H1 (cell line): ENCODE data around the gene ACTRT1. TPM values are rescaled to one million over a fixed set of nuclear protein-coding genes. Genes with fewer than 3 reads are reported as not detected.

Experiments used
- CTCF ChIA-PET: fragments of 300-600 bp; sonication (Branson Sonifier 250); formaldehyde crosslinking; loops from one replicate; lab custom pipeline; 2021; ENCODE audit not compliant: partially characterized antibody; lab: Charles Lee
- POLR2A ChIA-PET: fragments of 300-600 bp; sonication (Branson Sonifier 250); formaldehyde crosslinking; loops from one replicate; lab custom pipeline; 2021; ENCODE audit warnings: inconsistent platforms; ENCODE audit not compliant: partially characterized antibody; lab: Charles Lee
- DNase-seq, 2 experiments: peaks; one replicate each; pipeline versions ENCODE4 v3.0.0 to v3.0.0-alpha.2; 2010 to 2022; ENCODE audit warnings: low spot score in 2 of 2, low read depth in 1 of 2, mixed read lengths in 1 of 2
- FAIRE-seq: peaks from 2 replicates; lab custom pipeline; 2011; peaks lifted over from hg19 to GRCh38; lab: Jason Lieb, UNC
- H2AFZ ChIP-seq: 2 replicates; pipeline ENCODE4 v1.8.1; 2012; ENCODE audit warnings: low read length, inconsistent platforms
- H2AK5ac ChIP-seq: 2 replicates; pipeline ENCODE4 v1.6.1; 2013; ENCODE audit warnings: low read depth, low read length
- H2BK120ac ChIP-seq: replicated peaks from 2 replicates; pipeline ENCODE3; 2013; ENCODE audit warnings: low read depth, low read length, inconsistent platforms
- H2BK12ac ChIP-seq: 2 replicates; pipeline ENCODE4 v1.6.1; 2013; ENCODE audit warnings: low read depth, low read length
- H2BK15ac ChIP-seq: 2 replicates; pipeline ENCODE4 v1.6.1; 2013; ENCODE audit warnings: low read length
- H2BK20ac ChIP-seq: 2 replicates; pipeline ENCODE4 v1.6.1; 2013; ENCODE audit warnings: low read length
- H2BK5ac ChIP-seq: 2 replicates; pipeline ENCODE4 v1.6.1; 2013; ENCODE audit warnings: low read depth, low read length
- H3K14ac ChIP-seq: 2 replicates; pipeline ENCODE4 v1.6.1; 2013; ENCODE audit warnings: inconsistent platforms; ENCODE audit not compliant: insufficient read length
- H3K18ac ChIP-seq: 2 replicates; pipeline ENCODE4 v1.6.1; 2013; ENCODE audit warnings: low read length; ENCODE audit errors: extremely low read depth
- H3K23ac ChIP-seq: 2 replicates; pipeline ENCODE4 v1.6.1; 2013; ENCODE audit warnings: inconsistent platforms; ENCODE audit not compliant: insufficient read length
- H3K23me2 ChIP-seq: 2 replicates; pipeline ENCODE4 v1.6.1; 2013; ENCODE audit warnings: low read depth, low read length
- H3K27ac ChIP-seq: 2 replicates; pipeline ENCODE4 v1.6.1; 2011; ENCODE audit warnings: low read depth, low read length, inconsistent platforms
- H3K27me3 ChIP-seq, 4 experiments: replicated peaks in 1 of 4; 1 replicate in 1 of 4; 2 replicates in 3 of 4; pipeline versions ENCODE4 v1.6.1 to v1.8.1; 2011 to 2013; ENCODE audit warnings: low read length in 3 of 4, mild to moderate bottlenecking in 3 of 4, inconsistent platforms in 2 of 4, mixed read lengths in 2 of 4, moderate library complexity in 1 of 4; ENCODE audit not compliant: control insufficient read depth in 3 of 4, insufficient read depth in 3 of 4; ENCODE audit errors: extremely low read depth in 1 of 4
- H3K36me3 ChIP-seq, 4 experiments: 2 replicates each; pipeline versions ENCODE4 v1.6.1 to v1.8.1; 2011 to 2013; ENCODE audit warnings: mild to moderate bottlenecking in 4 of 4, low read length in 3 of 4, moderate library complexity in 2 of 4, control low read depth in 1 of 4, inconsistent platforms in 1 of 4; ENCODE audit not compliant: insufficient read depth in 4 of 4, control insufficient read depth in 2 of 4
- H3K4ac ChIP-seq: replicated peaks from 2 replicates; pipeline ENCODE3; 2013; ENCODE audit warnings: low read length, low read depth, mixed read lengths, inconsistent platforms; ENCODE audit not compliant: insufficient read length
- H3K4me1 ChIP-seq, 4 experiments: replicated peaks in 1 of 4; 1 replicate in 1 of 4; 2 replicates in 3 of 4; pipeline versions ENCODE4 v1.6.1 to v1.8.1; 2011 to 2013; ENCODE audit warnings: low read length in 3 of 4, inconsistent platforms in 2 of 4, mixed read lengths in 1 of 4; ENCODE audit not compliant: insufficient read depth in 4 of 4, control insufficient read depth in 3 of 4
- H3K4me2 ChIP-seq, 2 experiments: 2 replicates each; pipeline versions ENCODE4 v1.6.1 to v1.8.1; 2011 to 2013; ENCODE audit warnings: low read depth in 2 of 2, low read length in 2 of 2, control low read depth in 1 of 2, inconsistent platforms in 1 of 2, mild to moderate bottlenecking in 1 of 2; ENCODE audit not compliant: insufficient read depth in 1 of 2
- H3K4me3 ChIP-seq, 4 experiments: fragments of 200-600, 300-600 bp in 1 of 4; sonication (generic), shearing (Covaris generic), sonication (Bioruptor Twin) in 1 of 4; 2 replicates each; pipeline versions ENCODE4 v1.5.1 to v1.8.1; 2011 to 2016; ENCODE audit warnings: low read length in 4 of 4, low read depth in 3 of 4, control low read depth in 2 of 4, inconsistent platforms in 2 of 4, mild to moderate bottlenecking in 2 of 4, mixed read lengths in 1 of 4, moderate library complexity in 1 of 4; ENCODE audit not compliant: insufficient read depth in 2 of 4; ENCODE audit errors: extremely low read depth in 1 of 4
- H3K56ac ChIP-seq: replicated peaks from 2 replicates; pipeline ENCODE3; 2013; ENCODE audit warnings: low read depth, mild to moderate bottlenecking, mixed read lengths, low read length, inconsistent platforms; ENCODE audit not compliant: insufficient read length
- H3K79me1 ChIP-seq: 2 replicates; pipeline ENCODE4 v1.6.1; 2013; ENCODE audit warnings: low read depth, low read length, control low read depth
- H3K79me2 ChIP-seq, 2 experiments: 2 replicates each; pipeline versions ENCODE4 v1.6.1 to v1.8.1; 2012 to 2013; ENCODE audit warnings: low read length in 2 of 2, mild to moderate bottlenecking in 2 of 2, inconsistent platforms in 1 of 2; ENCODE audit not compliant: insufficient read depth in 2 of 2, control insufficient read depth in 1 of 2
- H3K9ac ChIP-seq, 4 experiments: replicated peaks in 1 of 4; 1 replicate in 1 of 4; 2 replicates in 3 of 4; pipeline versions ENCODE4 v1.6.1 to v1.8.1; 2011 to 2013; ENCODE audit warnings: low read depth in 3 of 4, low read length in 3 of 4, control low read depth in 2 of 4, mild to moderate bottlenecking in 2 of 4, moderate library complexity in 2 of 4, inconsistent platforms in 1 of 4; ENCODE audit errors: extremely low read depth in 1 of 4
- H3K9me3 ChIP-seq, 2 experiments: 2 replicates each; pipeline versions ENCODE4 v1.6.1 to v1.8.1; 2012 to 2013; ENCODE audit warnings: mild to moderate bottlenecking in 2 of 2, moderate library complexity in 2 of 2, control low read depth in 1 of 2, inconsistent platforms in 1 of 2, low read depth in 1 of 2, low read length in 1 of 2, mixed read lengths in 1 of 2; ENCODE audit not compliant: insufficient read depth in 2 of 2
- H4K20me1 ChIP-seq, 2 experiments: replicated peaks in 1 of 2; 2 replicates each; pipeline versions ENCODE3 to v1.8.1; 2011 to 2013; ENCODE audit warnings: inconsistent platforms in 2 of 2, low read length in 2 of 2, mild to moderate bottlenecking in 1 of 2; ENCODE audit not compliant: insufficient read depth in 2 of 2, control insufficient read depth in 1 of 2
- H4K5ac ChIP-seq: 2 replicates; pipeline ENCODE4 v1.6.1; 2013; ENCODE audit warnings: low read length, low read depth, mixed read lengths, inconsistent platforms; ENCODE audit not compliant: insufficient read length
- H4K8ac ChIP-seq: 2 replicates; pipeline ENCODE4 v1.8.0; 2013; ENCODE audit warnings: mild to moderate bottlenecking, moderate library complexity, low read length, inconsistent platforms; ENCODE audit not compliant: insufficient read depth; ENCODE audit errors: extremely low read depth
- H4K91ac ChIP-seq: replicated peaks from 2 replicates; pipeline ENCODE3; 2013; ENCODE audit warnings: low read length, mixed read lengths, inconsistent platforms; ENCODE audit not compliant: insufficient read length
- BACH1 ChIP-seq: IDR thresholded peaks from 2 replicates; pipeline ENCODE4 v1.6.1; 2012; ENCODE audit warnings: low read length, improper control_type of control experiment
- CBX8 ChIP-seq: fragments of 300-800, 300-1000 bp; sonication (generic); IDR thresholded peaks from 2 replicates; pipeline ENCODE4 v1.7.1; 2016; ENCODE audit warnings: low read depth, low read length, borderline replicate concordance
- SIN3A ChIP-seq, 2 experiments: IDR thresholded peaks in 1 of 2; conservative IDR thresholded peaks in 1 of 2; 2 replicates each; pipeline ENCODE4 v1.6.1; 2011 to 2012; ENCODE audit warnings: low read length in 2 of 2, improper control_type of control experiment in 1 of 2, low read depth in 1 of 2, mild to moderate bottlenecking in 1 of 2
- SIRT6 ChIP-seq: IDR thresholded peaks from one replicate; pipeline ENCODE4 v1.7.1; 2012; ENCODE audit warnings: low read length, inconsistent platforms
- SUZ12 ChIP-seq: fragments of 200-600 bp; sonication (generic); IDR thresholded peaks from 2 replicates; pipeline ENCODE4 v1.6.1; 2012; ENCODE audit warnings: mild to moderate bottlenecking, inconsistent platforms, low read length, moderate library complexity, mixed read lengths
- whole genome bisulfite sequencing, 2 experiments: shearing (Covaris generic) in 1 of 2; methylation state at CpG; one replicate each; pipeline versions ENCODE4 v1.1.6 to v1.1.7; 2013 to 2015; ENCODE audit warnings: low lambda C conversion rate in 2 of 2, mixed read lengths in 2 of 2, inconsistent platforms in 1 of 2, low coverage in 1 of 2, missing lambda C conversion rate in 1 of 2; ENCODE audit not compliant: insufficient replicate concordance in 2 of 2, insufficient coverage in 1 of 2, insufficient read length in 1 of 2; ENCODE audit errors: extremely low coverage in 1 of 2, missing lambda C conversion rate in 1 of 2; 5-methylcytosine and 5-hydroxymethylcytosine counted together
- polyA plus RNA-seq, 7 experiments: library from polyadenylated mRNA; depleted of rRNA in 3 of 7; stranded (reverse) in 5 of 7; unstranded in 2 of 7; fragments of >200 nt in 5 of 7; fragments of 200-250 nt in 2 of 7; gene quantifications; 1 replicate in 5 of 7; 2 replicates in 1 of 7; 4 replicates in 1 of 7; pipeline versions ENCODE4 v1.2.1 to v1.2.3, GENCODE V29; 2011 to 2013; ENCODE audit warnings: missing spikeins in 2 of 7, mixed read lengths in 2 of 7
- total RNA-seq: library from RNA; stranded (reverse); fragmentation: NEBNext Ultra II Directional; extraction: Animal tissue kit (Norgen Biotek cat#: 25700); gene quantifications from 2 replicates; pipeline ENCODE4 v1.2.1, GENCODE V29; 2021
- TF ChIP-seq, protein P1 (sequence below): IDR thresholded peaks from 2 replicates; pipeline ENCODE4 v1.6.1; 2012; ENCODE audit warnings: inconsistent platforms

The ACTRT1 gene
- total and polyA plus RNA-seq, 2 of the 8 experiments (the other 6 are each of a cell fraction or from before 2014, with no cell fraction given), result 0.08 TPM; not detected in 1

DNA sequence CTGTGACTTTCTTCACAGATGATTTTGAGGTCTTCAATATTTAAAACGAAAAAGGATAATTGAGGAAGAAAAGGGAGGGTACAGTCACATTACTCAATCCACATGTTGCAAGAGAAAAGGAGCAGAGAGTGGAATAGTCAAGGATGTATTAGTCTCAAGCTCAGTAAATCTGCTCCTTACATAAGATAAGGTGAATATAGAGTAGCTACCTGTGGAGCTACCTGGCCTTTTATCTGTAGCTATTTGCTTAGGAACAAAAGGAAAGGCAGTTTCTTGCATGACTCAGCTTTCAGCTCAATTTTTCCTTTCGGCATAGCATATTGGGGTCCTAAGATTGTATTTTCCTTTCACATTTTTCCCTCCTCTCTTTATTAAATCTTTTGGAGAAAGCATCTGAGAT is 26.3 kb upstream of the ACTRT1 start:
- H4K5ac ChIP-seq, result no peak overlapping the region
- ChIA-PET POLR2A (no interaction called here), CTCF (interaction anchor here (0.6 kb wide), 1 partner anchor 27 kb away, joined by 3 read pairs; no protein-coding TSS in a partner anchor)
- no peak overlapping the region for H3K4ac ChIP-seq
- no peak overlapping the region for H3K23ac ChIP-seq
- H3K4me3 ChIP-seq, result no peak overlapping the region
- WGBS, 2 experiments, result 28% methylated on average over 2 of the region's 2 CpGs; no CpG with 5 or more reads in 1 of the 2 experiments
- no peak overlapping the region for H4K91ac ChIP-seq
- H3K79me1 ChIP-seq, result no peaks in the 10 kb centered on the region
- no peaks in the 10 kb centered on the region for H3K23me2 ChIP-seq
- H2AK5ac ChIP-seq, result no peak overlapping the region
- H2BK5ac ChIP-seq, result no peak overlapping the region
- H2BK20ac ChIP-seq, result no peak overlapping the region
- DNase-seq, result no peak
- no peak overlapping the region for H2BK15ac ChIP-seq
- H3K27me3 ChIP-seq, result no peaks in the 10 kb centered on the region
- no peaks in the 10 kb centered on the region for H3K79me2 ChIP-seq
- H2AFZ ChIP-seq, result no peak overlapping the region
- H3K56ac ChIP-seq, result no peak overlapping the region
- no peak overlapping the region for H2BK120ac ChIP-seq
- H3K9ac ChIP-seq, result no peak overlapping the region
- TF ChIP-seq SIN3A (conservative IDR thresholded peaks at IDR 0.05 in 1 of 2, IDR thresholded peaks at IDR 0.05 in 1 of 2; ENCODE audit: low read depth in 1 of 2, low read length in 2 of 2) (no peak), SIRT6 (no peak), BACH1 (peak; percentile 53; the same call in 1 of the 2 replicates), CBX8 (no peak), SUZ12 (no peak)
- TF ChIP-seq, protein P1, sequence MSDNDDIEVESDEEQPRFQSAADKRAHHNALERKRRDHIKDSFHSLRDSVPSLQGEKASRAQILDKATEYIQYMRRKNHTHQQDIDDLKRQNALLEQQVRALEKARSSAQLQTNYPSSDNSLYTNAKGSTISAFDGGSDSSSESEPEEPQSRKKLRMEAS, result no peak
- no peak overlapping the region for H3K18ac ChIP-seq
- H4K20me1 ChIP-seq, result no peaks in the 10 kb centered on the region
- H3K9me3 ChIP-seq, result no peaks in the 10 kb centered on the region
- H3K27ac ChIP-seq, result no peak overlapping the region; the same call in 1 of the 2 replicates
- no peak for FAIRE-seq
- H3K14ac ChIP-seq, result no peak overlapping the region
- H4K8ac ChIP-seq, result no peak overlapping the region
- peak overlapping the region in 1 of 2 experiments; percentile 13; a peak in 1 of 4 replicates for H3K4me2 ChIP-seq
- H2BK12ac ChIP-seq, result no peak overlapping the region
- H3K36me3 ChIP-seq, result no peaks in the 10 kb centered on the region
- H3K4me1 ChIP-seq, result peaks cover 0 to 2% (median 0%) of the 10 kb centered on the region in 4 experiments; a peak in 1 of 7 replicates
